Panc1 (cell line): ENCODE results near the gene NPR2. TPM values are rescaled to one million over a fixed set of nuclear protein-coding genes. Genes with fewer than 3 reads are reported as not detected.

Experiments
- ATAC-seq: fragments of 200-7000 bp; cut with Tn5 transposase; 2 replicates; pipeline ENCODE4 v1.9.1; 2020; ENCODE audit warnings: mild to moderate bottlenecking, moderate library complexity
- BruUV-seq: library from RNA; stranded (reverse); fragments of 400-500 nt; replicated peaks from 2 replicates; lab custom pipeline; 2021; lab: Mats Ljungman, UMichigan
- CTCF ChIA-PET: fragments of 300-600 bp; sonication (Branson Sonifier 250); formaldehyde crosslinking; loops from one replicate; lab custom pipeline; 2022; ENCODE audit warnings: antibody characterized with exemption; lab: Charles Lee
- POLR2A ChIA-PET: fragments of 300-600 bp; sonication (Branson Sonifier 250); formaldehyde crosslinking; loops from one replicate; lab custom pipeline; 2022; ENCODE audit warnings: antibody characterized with exemption; lab: Charles Lee
- DNase-seq: peaks from one replicate; pipeline ENCODE4 v3.0.0-alpha.2; 2010; ENCODE audit warnings: low read depth, low spot score
- H3K27ac ChIP-seq: 2 replicates; pipeline ENCODE4 v1.5.1; 2011; ENCODE audit warnings: mild to moderate bottlenecking, low read length, inconsistent platforms
- H3K27me3 ChIP-seq: fragments of 200-500 bp; sonication (Bioruptor generic); 2 replicates; pipeline ENCODE4 v1.6.0; 2014; ENCODE audit warnings: low read length, inconsistent platforms; ENCODE audit not compliant: control insufficient read depth, insufficient read depth
- H3K36me3 ChIP-seq: fragments of 200-500 bp; sonication (Bioruptor generic); 2 replicates; pipeline ENCODE4 v1.5.1; 2014; ENCODE audit warnings: inconsistent platforms, mild to moderate bottlenecking, low read length, moderate library complexity; ENCODE audit not compliant: control insufficient read depth, insufficient read depth
- H3K4me1 ChIP-seq: 2 replicates; pipeline ENCODE4 v1.5.1; 2011; ENCODE audit warnings: inconsistent platforms, mild to moderate bottlenecking, low read length, moderate library complexity; ENCODE audit not compliant: control insufficient read depth, insufficient read depth
- H3K4me3 ChIP-seq, 2 experiments: 2 replicates each; pipeline ENCODE4 v1.5.1; 2011 to 2012; ENCODE audit warnings: low read depth in 2 of 2, low read length in 2 of 2, mild to moderate bottlenecking in 2 of 2, inconsistent platforms in 1 of 2, moderate library complexity in 1 of 2
- H3K9me3 ChIP-seq: fragments of 200-500 bp; sonication (Bioruptor generic); 2 replicates; pipeline ENCODE4 v1.5.1; 2014; ENCODE audit warnings: low read depth, mild to moderate bottlenecking, inconsistent platforms, low read length, moderate library complexity; ENCODE audit not compliant: control insufficient read depth, insufficient read depth
- POLR2AphosphoS5 ChIP-seq: IDR thresholded peaks from 2 replicates; pipeline ENCODE4 v1.6.1; 2012; ENCODE audit warnings: mild to moderate bottlenecking, low read depth, low read length, moderate library complexity
- SIN3A ChIP-seq: IDR thresholded peaks from 2 replicates; pipeline ENCODE4 v1.6.1; 2012; ENCODE audit warnings: low read depth, mild to moderate bottlenecking, low read length, moderate library complexity, borderline replicate concordance; ENCODE audit not compliant: insufficient read depth
- TCF7L2 ChIP-seq: IDR thresholded peaks from 2 replicates; pipeline ENCODE4 v1.6.1; 2011; ENCODE audit warnings: mild to moderate bottlenecking, low read depth, low read length, inconsistent platforms
- in situ Hi-C: cut with HindIII; loops from 2 replicates; pipeline ENCODE4 v1.10.0; 2016; ENCODE audit warnings: low sequenced_read_pairs, low pct_unique_long_range_greater_than_20kb
- intact Hi-C: fragments of 100-400 bp; cut with micrococcal nuclease; formaldehyde crosslinking; loops from one replicate; pipeline ENCODE4 v1.10.0; 2022; ENCODE audit not compliant: unreplicated experiment
- total RNA-seq: library from RNA; stranded (reverse); gene quantifications from one replicate; pipeline ENCODE4 v1.2.1, GENCODE V29; 2021; ENCODE audit not compliant: unreplicated experiment
- TF ChIP-seq, protein P1 (sequence below): fragments of 450-650 bp; IDR thresholded peaks from 2 replicates; pipeline ENCODE4 v1.5.1; 2017; ENCODE audit warnings: mild to moderate bottlenecking
- TF ChIP-seq, protein P2 (sequence below), 2 experiments: IDR thresholded peaks; 2 replicates each; pipeline ENCODE4 v1.6.1; 2011 to 2012; ENCODE audit warnings: low read depth in 2 of 2, control low read depth in 1 of 2, low read length in 1 of 2, mild to moderate bottlenecking in 1 of 2, moderate library complexity in 1 of 2; ENCODE audit not compliant: insufficient read depth in 1 of 2

NPR2 gene
- total RNA-seq, 1 experiment from 2014 or later: 12.2 TPM

DNA sequence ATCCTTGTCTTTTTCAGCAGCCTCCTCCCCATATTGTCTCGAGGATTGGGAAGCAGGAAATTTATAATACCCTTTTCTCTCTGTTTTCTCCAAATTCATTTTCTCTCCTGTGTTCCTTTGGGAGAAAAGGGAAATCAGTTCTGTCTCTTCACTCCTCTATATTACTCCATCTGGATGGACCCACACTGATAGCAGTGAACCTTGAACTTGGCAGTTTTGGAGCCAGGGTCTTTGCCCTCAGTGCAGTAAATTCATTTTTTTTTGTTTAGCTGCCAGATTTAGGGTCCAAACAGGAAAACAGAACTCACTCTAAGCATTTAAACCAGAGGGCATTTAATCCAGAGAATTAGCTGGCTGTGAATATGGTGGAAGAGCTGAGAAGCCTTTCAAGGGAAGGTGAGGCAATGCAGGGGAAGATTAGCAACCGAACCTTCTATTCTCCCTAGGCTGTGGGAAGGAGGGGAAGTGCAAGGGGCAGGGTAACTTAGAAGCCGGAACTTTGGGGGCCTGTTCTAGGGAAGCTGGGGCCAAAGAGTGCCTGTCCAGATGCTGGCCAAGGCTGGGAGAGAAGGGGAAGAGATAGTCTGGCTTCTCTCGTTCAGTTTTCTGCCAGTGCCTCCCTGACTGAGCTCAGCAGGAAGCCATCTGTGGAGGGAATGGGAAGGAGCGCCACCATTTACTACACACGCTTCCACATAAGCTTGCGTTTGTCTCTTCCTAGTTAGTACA is 16.3 kb upstream of the NPR2 start:
- Histone ChIP-seq H3K27ac (no peak overlapping the region), H3K9me3 (no peaks in the 10 kb centered on the region), H3K27me3 (no peaks in the 10 kb centered on the region), H3K36me3 (no peaks in the 10 kb centered on the region), H3K4me3 (no peak overlapping the region), H3K4me1 (peaks cover 8% of the 10 kb centered on the region)
- ChIA-PET POLR2A (no interaction called here), CTCF (no interaction called here)
- no peak for TF ChIP-seq POLR2AphosphoS5
- TF ChIP-seq, protein P1, sequence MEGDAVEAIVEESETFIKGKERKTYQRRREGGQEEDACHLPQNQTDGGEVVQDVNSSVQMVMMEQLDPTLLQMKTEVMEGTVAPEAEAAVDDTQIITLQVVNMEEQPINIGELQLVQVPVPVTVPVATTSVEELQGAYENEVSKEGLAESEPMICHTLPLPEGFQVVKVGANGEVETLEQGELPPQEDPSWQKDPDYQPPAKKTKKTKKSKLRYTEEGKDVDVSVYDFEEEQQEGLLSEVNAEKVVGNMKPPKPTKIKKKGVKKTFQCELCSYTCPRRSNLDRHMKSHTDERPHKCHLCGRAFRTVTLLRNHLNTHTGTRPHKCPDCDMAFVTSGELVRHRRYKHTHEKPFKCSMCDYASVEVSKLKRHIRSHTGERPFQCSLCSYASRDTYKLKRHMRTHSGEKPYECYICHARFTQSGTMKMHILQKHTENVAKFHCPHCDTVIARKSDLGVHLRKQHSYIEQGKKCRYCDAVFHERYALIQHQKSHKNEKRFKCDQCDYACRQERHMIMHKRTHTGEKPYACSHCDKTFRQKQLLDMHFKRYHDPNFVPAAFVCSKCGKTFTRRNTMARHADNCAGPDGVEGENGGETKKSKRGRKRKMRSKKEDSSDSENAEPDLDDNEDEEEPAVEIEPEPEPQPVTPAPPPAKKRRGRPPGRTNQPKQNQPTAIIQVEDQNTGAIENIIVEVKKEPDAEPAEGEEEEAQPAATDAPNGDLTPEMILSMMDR: no peak
- no peak for TF ChIP-seq TCF7L2
- TF ChIP-seq SIN3A: no peak
- TF ChIP-seq, protein P2, sequence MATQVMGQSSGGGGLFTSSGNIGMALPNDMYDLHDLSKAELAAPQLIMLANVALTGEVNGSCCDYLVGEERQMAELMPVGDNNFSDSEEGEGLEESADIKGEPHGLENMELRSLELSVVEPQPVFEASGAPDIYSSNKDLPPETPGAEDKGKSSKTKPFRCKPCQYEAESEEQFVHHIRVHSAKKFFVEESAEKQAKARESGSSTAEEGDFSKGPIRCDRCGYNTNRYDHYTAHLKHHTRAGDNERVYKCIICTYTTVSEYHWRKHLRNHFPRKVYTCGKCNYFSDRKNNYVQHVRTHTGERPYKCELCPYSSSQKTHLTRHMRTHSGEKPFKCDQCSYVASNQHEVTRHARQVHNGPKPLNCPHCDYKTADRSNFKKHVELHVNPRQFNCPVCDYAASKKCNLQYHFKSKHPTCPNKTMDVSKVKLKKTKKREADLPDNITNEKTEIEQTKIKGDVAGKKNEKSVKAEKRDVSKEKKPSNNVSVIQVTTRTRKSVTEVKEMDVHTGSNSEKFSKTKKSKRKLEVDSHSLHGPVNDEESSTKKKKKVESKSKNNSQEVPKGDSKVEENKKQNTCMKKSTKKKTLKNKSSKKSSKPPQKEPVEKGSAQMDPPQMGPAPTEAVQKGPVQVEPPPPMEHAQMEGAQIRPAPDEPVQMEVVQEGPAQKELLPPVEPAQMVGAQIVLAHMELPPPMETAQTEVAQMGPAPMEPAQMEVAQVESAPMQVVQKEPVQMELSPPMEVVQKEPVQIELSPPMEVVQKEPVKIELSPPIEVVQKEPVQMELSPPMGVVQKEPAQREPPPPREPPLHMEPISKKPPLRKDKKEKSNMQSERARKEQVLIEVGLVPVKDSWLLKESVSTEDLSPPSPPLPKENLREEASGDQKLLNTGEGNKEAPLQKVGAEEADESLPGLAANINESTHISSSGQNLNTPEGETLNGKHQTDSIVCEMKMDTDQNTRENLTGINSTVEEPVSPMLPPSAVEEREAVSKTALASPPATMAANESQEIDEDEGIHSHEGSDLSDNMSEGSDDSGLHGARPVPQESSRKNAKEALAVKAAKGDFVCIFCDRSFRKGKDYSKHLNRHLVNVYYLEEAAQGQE (IDR thresholded peaks at IDR 0.05; ENCODE audit: insufficient read depth in 1 of 2, low read depth in 2 of 2, low read length in 1 of 2): no peak
- in situ Hi-C loops: no loop called here
- intact Hi-C loops: no loop called here
- ATAC-seq (peak; percentile 28; the same call in 1 of the 2 replicates), DNase-seq (no peak)
- no TSS peak for BruUV-seq

DNA sequence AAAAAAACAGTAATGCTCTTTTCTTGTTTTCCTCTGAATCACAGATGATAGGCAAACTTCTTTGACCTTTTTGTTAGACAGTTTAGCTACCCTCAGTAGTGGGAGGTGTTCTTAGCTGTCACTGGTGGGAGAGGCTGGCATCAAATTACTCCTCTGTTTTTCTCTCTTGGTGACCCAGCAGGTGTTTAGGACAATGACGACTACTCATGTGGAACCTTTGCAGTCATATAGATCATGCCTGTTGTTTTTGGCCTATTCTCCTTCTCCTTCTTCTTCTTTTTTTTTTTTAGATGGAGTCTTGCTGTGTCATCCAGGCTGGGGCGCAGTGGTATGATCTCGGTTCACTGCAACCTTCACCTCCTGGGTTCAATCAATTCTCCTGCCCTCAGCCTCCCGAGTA is 15.4 kb upstream of the NPR2 start:
- intact Hi-C loops: no loop called here
- Histone ChIP-seq H3K4me3 (no peak overlapping the region), H3K9me3 (no peaks in the 10 kb centered on the region), H3K36me3 (no peaks in the 10 kb centered on the region), H3K4me1 (peaks cover 7% of the 10 kb centered on the region), H3K27ac (no peak overlapping the region), H3K27me3 (no peaks in the 10 kb centered on the region)
- POLR2A ChIA-PET: no interaction called here
- in situ Hi-C loops: no loop called here
- ATAC-seq: no peak
- DNase-seq: no peak
- TF ChIP-seq, protein P1: no peak
- no peak for TF ChIP-seq POLR2AphosphoS5
- TF ChIP-seq SIN3A: no peak
- TF ChIP-seq, protein P2 (IDR thresholded peaks at IDR 0.05; ENCODE audit: insufficient read depth in 1 of 2, low read depth in 2 of 2, low read length in 1 of 2): no peak
- no peak for TF ChIP-seq TCF7L2
- no TSS peak for BruUV-seq
- CTCF ChIA-PET: no interaction called here
